Fibroblast of the aortic adventitia (primary cell): ENCODE results near the gene TAF1A. TPM values are rescaled to one million over a fixed set of nuclear protein-coding genes. Genes with fewer than 3 reads are reported as not detected.

Experiments used
- DNase-seq: peaks from one replicate; pipeline ENCODE4 v3.0.0-alpha.2; 2010; ENCODE audit warnings: low read depth
- H3K4me3 ChIP-seq: 2 replicates; pipeline ENCODE4 v1.5.1; 2011; ENCODE audit warnings: low read depth, mild to moderate bottlenecking, control low read depth, low read length, moderate library complexity
- CTCF ChIP-seq: IDR thresholded peaks from 2 replicates; pipeline ENCODE4 v1.5.1; 2011; ENCODE audit warnings: mild to moderate bottlenecking, low read length, control low read depth, inconsistent platforms; ENCODE audit not compliant: insufficient read depth
- total RNA-seq: library from RNA; depleted of rRNA; stranded (reverse); fragments of >200 nt; gene quantifications from 2 replicates; pipeline ENCODE4 v1.2.3, GENCODE V29; 2012; ENCODE audit warnings: low replicate concordance

TAF1A gene
- total RNA-seq = 11.8 and 16.5 TPM in 2 replicates

- DNase-seq = peak; percentile 80
- H3K4me3 ChIP-seq = peak within 1 kb of the TSS; percentile 73
- TF ChIP-seq CTCF = no peak
Measured at GRCh38 chr1:222589462-222590302, at the start of gene TAF1A. Gene TAF1A (minus strand): TSS chr1:222589933.

GRCh38 chr1:222634180-222635013, 44.7 kb upstream of the TAF1A start:
- no peak overlapping the region for H3K4me3 ChIP-seq
- peak; percentile 88 for TF ChIP-seq CTCF
- peak; percentile 96 for DNase-seq

GRCh38 chr1:222632749-222633148, 43.0 kb upstream of the TAF1A start:
- DNase-seq = no peak

GRCh38 chr1:222631611-222632208, 42.0 kb upstream of the TAF1A start:
- no peak for TF ChIP-seq CTCF
- H3K4me3 ChIP-seq = no peak overlapping the region
- no peak for DNase-seq

More at GRCh38 chr1:222632749-222633148, 43.0 kb upstream of the TAF1A start:
- no peak overlapping the region for H3K4me3 ChIP-seq
- no peak for TF ChIP-seq CTCF

GRCh38 chr1:222629921-222630535, 40.3 kb upstream of the TAF1A start:
- H3K4me3 ChIP-seq = no peak overlapping the region
- TF ChIP-seq CTCF = no peak
- DNase-seq = peak; percentile 74

- no peak for TF ChIP-seq CTCF
- DNase-seq = peak; percentile 94
- no peak overlapping the region for H3K4me3 ChIP-seq
Measured at GRCh38 chr1:222627232-222627631, 37.5 kb upstream of the TAF1A start.
